IMR-90 (cell line): Measurements from ENCODE around the gene EPHA5. TPM values are rescaled to one million over a fixed set of nuclear protein-coding genes. Genes with fewer than 3 reads are reported as not detected.

Experiments used
- ATAC-seq: fragments of 200-7000 bp; cut with Tn5 transposase; 2 replicates; pipeline ENCODE4 v1.9.1; 2020; ENCODE audit warnings: low read depth, mild to moderate bottlenecking, moderate library complexity
- BruUV-seq: library from RNA; stranded (reverse); fragments of 400-500 nt; replicated peaks from 2 replicates; lab custom pipeline; 2021; lab: Mats Ljungman, UMichigan
- CTCF ChIA-PET: fragments of 300-600 bp; formaldehyde crosslinking; extraction: SDS; loops from one replicate; lab custom pipeline; 2021; ENCODE audit warnings: antibody characterized with exemption; lab: Yijun Ruan, JAX
- POLR2A ChIA-PET: fragments of 300-600 bp; sonication (Branson Sonifier 250); formaldehyde crosslinking; loops from one replicate; lab custom pipeline; 2022; ENCODE audit warnings: antibody characterized with exemption; ENCODE audit not compliant: unreplicated experiment; lab: Charles Lee
- DNase-seq: peaks from one replicate; pipeline ENCODE4 v3.0.0; 2013
- H2AFZ ChIP-seq: replicated peaks from 2 replicates; pipeline ENCODE3; 2013; ENCODE audit warnings: low read length, mild to moderate bottlenecking; ENCODE audit not compliant: poor library complexity
- H2AK5ac ChIP-seq: 2 replicates; pipeline ENCODE4 v1.6.1; 2013; ENCODE audit warnings: low read depth, low read length, inconsistent platforms
- H2AK9ac ChIP-seq: replicated peaks from 2 replicates; pipeline ENCODE3; 2013; ENCODE audit warnings: mild to moderate bottlenecking, low read depth, low read length, moderate library complexity; ENCODE audit not compliant: poor library complexity
- H2BK120ac ChIP-seq: 2 replicates; pipeline ENCODE4 v1.6.1; 2013; ENCODE audit warnings: low read depth, low read length, inconsistent platforms
- H2BK15ac ChIP-seq: 3 replicates; pipeline ENCODE4 v1.6.1; 2013; ENCODE audit warnings: low read depth, low read length, inconsistent platforms
- H2BK20ac ChIP-seq: 2 replicates; pipeline ENCODE4 v1.6.1; 2013; ENCODE audit warnings: low read depth, mild to moderate bottlenecking, inconsistent platforms, low read length, moderate library complexity
- H2BK5ac ChIP-seq: 2 replicates; pipeline ENCODE4 v1.6.1; 2013; ENCODE audit warnings: mild to moderate bottlenecking, low read depth, low read length, inconsistent platforms; ENCODE audit not compliant: poor library complexity, severe bottlenecking
- H3K14ac ChIP-seq: replicated peaks from 2 replicates; pipeline ENCODE4 v1.6.1; 2013; ENCODE audit warnings: low read depth, low read length, inconsistent platforms
- H3K18ac ChIP-seq: 2 replicates; pipeline ENCODE4 v1.6.1; 2013; ENCODE audit warnings: low read depth, low read length, control low read depth
- H3K23ac ChIP-seq: 2 replicates; pipeline ENCODE4 v1.6.1; 2013; ENCODE audit warnings: low read depth, low read length, inconsistent platforms
- H3K27ac ChIP-seq: 2 replicates; pipeline ENCODE4 v1.5.1; 2013; ENCODE audit warnings: mild to moderate bottlenecking, control low read depth, low read length; ENCODE audit not compliant: insufficient read depth
- H3K27me3 ChIP-seq: 2 replicates; pipeline ENCODE4 v1.6.1; 2013; ENCODE audit warnings: low read length; ENCODE audit not compliant: control insufficient read depth, insufficient read depth
- H3K36me3 ChIP-seq: 2 replicates; pipeline ENCODE4 v1.6.1; 2013; ENCODE audit warnings: low read length, mixed read lengths; ENCODE audit not compliant: control insufficient read depth, insufficient read depth
- H3K4ac ChIP-seq: 2 replicates; pipeline ENCODE4 v1.6.1; 2013; ENCODE audit warnings: low read depth, low read length, inconsistent platforms
- H3K4me1 ChIP-seq: 2 replicates; pipeline ENCODE4 v1.6.1; 2013; ENCODE audit warnings: low read length, mixed read lengths; ENCODE audit not compliant: control insufficient read depth, insufficient read depth
- H3K4me2 ChIP-seq: 2 replicates; pipeline ENCODE4 v1.6.1; 2013; ENCODE audit warnings: low read depth, mild to moderate bottlenecking, control low read depth, low read length, moderate library complexity
- H3K4me3 ChIP-seq: 2 replicates; pipeline ENCODE4 v1.5.1; 2013; ENCODE audit warnings: low read depth, mild to moderate bottlenecking, control low read depth, low read length, moderate library complexity; ENCODE audit not compliant: insufficient read depth
- H3K56ac ChIP-seq: 2 replicates; pipeline ENCODE4 v1.6.1; 2013; ENCODE audit warnings: low read length, inconsistent platforms; ENCODE audit not compliant: insufficient read depth; ENCODE audit errors: extremely low read depth
- H3K79me1 ChIP-seq, 2 experiments: 2 replicates each; pipeline ENCODE4 v1.6.1; 2013; ENCODE audit warnings: low read length in 2 of 2, inconsistent platforms in 1 of 2, low read depth in 1 of 2
- H3K9ac ChIP-seq: 2 replicates; pipeline ENCODE4 v1.6.1; 2013; ENCODE audit warnings: low read depth, low read length, control low read depth
- H3K9me1 ChIP-seq: 2 replicates; pipeline ENCODE4 v1.6.1; 2013; ENCODE audit warnings: low read length, inconsistent platforms; ENCODE audit not compliant: insufficient read depth
- H3K9me3 ChIP-seq: 2 replicates; pipeline ENCODE4 v1.6.1; 2013; ENCODE audit warnings: low read length; ENCODE audit not compliant: control insufficient read depth, insufficient read depth
- H4K20me1 ChIP-seq: 2 replicates; pipeline ENCODE4 v1.6.1; 2013; ENCODE audit warnings: low read length, inconsistent platforms; ENCODE audit not compliant: insufficient read depth
- H4K5ac ChIP-seq: 2 replicates; pipeline ENCODE4 v1.6.1; 2013; ENCODE audit warnings: mild to moderate bottlenecking, low read depth, low read length, control low read depth
- H4K8ac ChIP-seq, 2 experiments: 2 replicates each; pipeline ENCODE4 v1.6.1; 2013; ENCODE audit warnings: low read depth in 2 of 2, low read length in 2 of 2, control low read depth in 1 of 2, inconsistent platforms in 1 of 2
- H4K91ac ChIP-seq: 2 replicates; pipeline ENCODE4 v1.6.1; 2013; ENCODE audit warnings: low read depth, low read length, inconsistent platforms; ENCODE audit not compliant: insufficient read depth
- ELK1 ChIP-seq: fragments of 150-350 bp; IDR thresholded peaks from 2 replicates; pipeline ENCODE4 v1.6.1; 2016; ENCODE audit warnings: low read depth, mild to moderate bottlenecking, low read length, moderate library complexity, borderline replicate concordance
- FOS ChIP-seq: fragments of 150-350 bp; IDR thresholded peaks from 2 replicates; pipeline ENCODE4 v1.6.1; 2016; ENCODE audit warnings: low read depth, low read length
- MAFK ChIP-seq: IDR thresholded peaks from 2 replicates; pipeline ENCODE4 v1.6.1; 2012; ENCODE audit warnings: low read depth, low read length, improper control_type of control experiment
- MAZ ChIP-seq: IDR thresholded peaks from 2 replicates; pipeline ENCODE4 v1.6.1; 2012; ENCODE audit warnings: low read depth, mild to moderate bottlenecking, low read length, improper control_type of control experiment, moderate library complexity, borderline replicate concordance
- NFE2L2 ChIP-seq: fragments of 150-350 bp; IDR thresholded peaks from 2 replicates; pipeline ENCODE4 v1.6.1; 2016; ENCODE audit warnings: low read depth, mild to moderate bottlenecking, low read length
- POLR2A ChIP-seq: IDR thresholded peaks from 2 replicates; pipeline ENCODE4 v1.6.1; 2012; ENCODE audit warnings: mild to moderate bottlenecking, low read depth, low read length
- RFX5 ChIP-seq: IDR thresholded peaks from 2 replicates; pipeline ENCODE4 v1.8.0; 2012; ENCODE audit warnings: low read depth, mild to moderate bottlenecking, low read length, moderate library complexity
- SMC3 ChIP-seq: fragments of 150-350 bp; IDR thresholded peaks from 2 replicates; pipeline ENCODE4 v1.6.1; 2016; ENCODE audit warnings: low read depth, mild to moderate bottlenecking, antibody characterized with exemption, low read length, moderate library complexity
- WGBS, 2 experiments: methylation state at CpG; one replicate each; pipeline versions ENCODE4 v1.1.5 to v1.1.7; 2013; ENCODE audit warnings: missing lambda C conversion rate in 2 of 2; ENCODE audit not compliant: insufficient read length in 1 of 2; ENCODE audit errors: extremely low coverage in 2 of 2; 5-methylcytosine and 5-hydroxymethylcytosine counted together
- dilution Hi-C: fragments of 300-500 bp; cut with HindIII; formaldehyde crosslinking; loops from one replicate; pipeline ENCODE4 v1.14.3; 2018; ENCODE audit warnings: low sequenced_read_pairs; ENCODE audit not compliant: unreplicated experiment
- in situ Hi-C: fragments of 300-500 bp; cut with MboI; formaldehyde crosslinking; loops from 3 replicates; pipeline ENCODE4 v1.14.3; 2019; ENCODE audit warnings: low sequenced_read_pairs, inconsistent platforms, mixed read lengths
- intact Hi-C: fragments of 100-400 bp; cut with micrococcal nuclease; formaldehyde crosslinking; loops from 2 replicates; pipeline ENCODE4 v1.10.0; 2022
- polyA plus RNA-seq, 3 experiments: library from polyadenylated mRNA; depleted of rRNA; stranded (reverse); fragments of >200 nt; gene quantifications; 2 replicates each; pipeline ENCODE4 v1.2.3, GENCODE V29; 2012; ENCODE audit warnings: low replicate concordance in 1 of 3
- total RNA-seq: library from RNA; depleted of rRNA; stranded (reverse); fragments of >200 nt; gene quantifications from 2 replicates; pipeline ENCODE4 v1.2.3, GENCODE V29; 2012

EPHA5 gene
- total and polyA plus RNA-seq, 2 of the 4 experiments (the other 2 are of a cell fraction) = 0.07 to 0.18 TPM

GRCh38 chr4:65668201-65669089 is 1.8 kb downstream of the EPHA5 start:
- peaks cover 24% of the 10 kb centered on the region for H3K27me3 ChIP-seq
- ATAC-seq = no peak
- H3K14ac ChIP-seq = no peak overlapping the region

More at GRCh38 chr4:65668201-65669089, 1.8 kb downstream of the EPHA5 start:
- Histone ChIP-seq H4K20me1 (no peaks in the 10 kb centered on the region), H3K18ac (no peak overlapping the region), H3K4me1 (no peaks in the 10 kb centered on the region), H4K5ac (no peak overlapping the region), H3K56ac (no peak overlapping the region), H3K9me1 (no peaks in the 10 kb centered on the region), H2BK5ac (no peak overlapping the region), H2BK20ac (no peak overlapping the region), H3K79me1 (no peaks in the 10 kb centered on the region), H3K23ac (no peak overlapping the region), H2BK120ac (no peak overlapping the region), H2BK15ac (no peak overlapping the region), H3K4me3 (peak overlapping the region; percentile 10; the same call in 1 of the 2 replicates), H2AFZ (peak overlapping the region; percentile 67), H3K27ac (no peak overlapping the region), H3K36me3 (no peaks in the 10 kb centered on the region), H2AK5ac (no peak overlapping the region), H2AK9ac (no peak overlapping the region), H4K91ac (no peak overlapping the region), H3K9me3 (no peaks in the 10 kb centered on the region), H3K9ac (no peak overlapping the region), H3K4ac (no peak overlapping the region), H4K8ac (no peak overlapping the region), H3K4me2 (peak overlapping the region; percentile 8; the same call in 1 of the 2 replicates)
- BruUV-seq = no TSS peak
- no peak for DNase-seq
- 4% methylated on average over 5 of the region's 32 CpGs; no CpG with 5 or more reads in 1 of the 2 experiments for WGBS, 2 experiments
- dilution Hi-C loops = no loop called here
- TF ChIP-seq MAFK = no peak
- TF ChIP-seq POLR2A = no peak
- TF ChIP-seq FOS = no peak
- TF ChIP-seq ELK1 = no peak
- TF ChIP-seq SMC3 = no peak
- TF ChIP-seq RFX5 = no peak
- TF ChIP-seq MAZ = no peak
- TF ChIP-seq NFE2L2 = no peak
- in situ Hi-C loops = no loop called here
- CTCF ChIA-PET = no interaction called here
- intact Hi-C loops = no loop called here
- POLR2A ChIA-PET = no interaction called here
